ENCODE results near the gene EXTL2.

DNA sequence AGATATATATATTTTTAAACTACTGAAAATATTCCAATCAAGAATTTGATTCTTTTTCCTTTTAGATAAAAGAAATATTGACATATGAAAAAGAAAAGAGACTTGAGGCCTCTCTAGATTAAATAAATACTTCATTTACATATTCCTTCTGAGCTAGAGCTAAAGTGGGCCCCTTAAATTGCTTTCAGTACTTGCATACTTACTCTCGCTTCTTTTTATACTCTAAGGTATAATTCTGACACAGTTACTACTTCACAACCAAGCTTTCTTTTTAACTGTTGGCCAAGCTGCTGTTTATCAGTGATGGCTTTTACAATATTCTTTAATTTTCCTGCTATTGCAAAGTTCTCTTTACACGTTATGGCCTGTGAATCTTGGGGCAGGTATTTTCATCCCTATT is 24.6 kb downstream of the EXTL2 start:
- TF ChIP-seq, protein P1, sequence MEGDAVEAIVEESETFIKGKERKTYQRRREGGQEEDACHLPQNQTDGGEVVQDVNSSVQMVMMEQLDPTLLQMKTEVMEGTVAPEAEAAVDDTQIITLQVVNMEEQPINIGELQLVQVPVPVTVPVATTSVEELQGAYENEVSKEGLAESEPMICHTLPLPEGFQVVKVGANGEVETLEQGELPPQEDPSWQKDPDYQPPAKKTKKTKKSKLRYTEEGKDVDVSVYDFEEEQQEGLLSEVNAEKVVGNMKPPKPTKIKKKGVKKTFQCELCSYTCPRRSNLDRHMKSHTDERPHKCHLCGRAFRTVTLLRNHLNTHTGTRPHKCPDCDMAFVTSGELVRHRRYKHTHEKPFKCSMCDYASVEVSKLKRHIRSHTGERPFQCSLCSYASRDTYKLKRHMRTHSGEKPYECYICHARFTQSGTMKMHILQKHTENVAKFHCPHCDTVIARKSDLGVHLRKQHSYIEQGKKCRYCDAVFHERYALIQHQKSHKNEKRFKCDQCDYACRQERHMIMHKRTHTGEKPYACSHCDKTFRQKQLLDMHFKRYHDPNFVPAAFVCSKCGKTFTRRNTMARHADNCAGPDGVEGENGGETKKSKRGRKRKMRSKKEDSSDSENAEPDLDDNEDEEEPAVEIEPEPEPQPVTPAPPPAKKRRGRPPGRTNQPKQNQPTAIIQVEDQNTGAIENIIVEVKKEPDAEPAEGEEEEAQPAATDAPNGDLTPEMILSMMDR (IDR thresholded peaks at IDR 0.05): no peak
- TF ChIP-seq, protein P2, sequence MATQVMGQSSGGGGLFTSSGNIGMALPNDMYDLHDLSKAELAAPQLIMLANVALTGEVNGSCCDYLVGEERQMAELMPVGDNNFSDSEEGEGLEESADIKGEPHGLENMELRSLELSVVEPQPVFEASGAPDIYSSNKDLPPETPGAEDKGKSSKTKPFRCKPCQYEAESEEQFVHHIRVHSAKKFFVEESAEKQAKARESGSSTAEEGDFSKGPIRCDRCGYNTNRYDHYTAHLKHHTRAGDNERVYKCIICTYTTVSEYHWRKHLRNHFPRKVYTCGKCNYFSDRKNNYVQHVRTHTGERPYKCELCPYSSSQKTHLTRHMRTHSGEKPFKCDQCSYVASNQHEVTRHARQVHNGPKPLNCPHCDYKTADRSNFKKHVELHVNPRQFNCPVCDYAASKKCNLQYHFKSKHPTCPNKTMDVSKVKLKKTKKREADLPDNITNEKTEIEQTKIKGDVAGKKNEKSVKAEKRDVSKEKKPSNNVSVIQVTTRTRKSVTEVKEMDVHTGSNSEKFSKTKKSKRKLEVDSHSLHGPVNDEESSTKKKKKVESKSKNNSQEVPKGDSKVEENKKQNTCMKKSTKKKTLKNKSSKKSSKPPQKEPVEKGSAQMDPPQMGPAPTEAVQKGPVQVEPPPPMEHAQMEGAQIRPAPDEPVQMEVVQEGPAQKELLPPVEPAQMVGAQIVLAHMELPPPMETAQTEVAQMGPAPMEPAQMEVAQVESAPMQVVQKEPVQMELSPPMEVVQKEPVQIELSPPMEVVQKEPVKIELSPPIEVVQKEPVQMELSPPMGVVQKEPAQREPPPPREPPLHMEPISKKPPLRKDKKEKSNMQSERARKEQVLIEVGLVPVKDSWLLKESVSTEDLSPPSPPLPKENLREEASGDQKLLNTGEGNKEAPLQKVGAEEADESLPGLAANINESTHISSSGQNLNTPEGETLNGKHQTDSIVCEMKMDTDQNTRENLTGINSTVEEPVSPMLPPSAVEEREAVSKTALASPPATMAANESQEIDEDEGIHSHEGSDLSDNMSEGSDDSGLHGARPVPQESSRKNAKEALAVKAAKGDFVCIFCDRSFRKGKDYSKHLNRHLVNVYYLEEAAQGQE (IDR thresholded peaks at IDR 0.05; ENCODE audit: insufficient read depth in 1 of 2, low read depth in 2 of 2, low read length in 1 of 2): no peak

All from Panc1 (cell line).